HG02588 (cell line): ENCODE measurements around the gene GLCCI1.
"Not testable (repeated sequence)": the region's sequence is repeated elsewhere in the genome, so short reads cannot be mapped to it uniquely, and the experiment has no call there.

Source experiments
- ATAC-seq: cut with Tn5 transposase; IDR thresholded peaks from one replicate; pipeline ENCODE4 v1.9.1; 2021; ENCODE audit warnings: mild to moderate bottlenecking, moderate library complexity; ENCODE audit not compliant: unreplicated experiment

Gene GLCCI1

DNA sequence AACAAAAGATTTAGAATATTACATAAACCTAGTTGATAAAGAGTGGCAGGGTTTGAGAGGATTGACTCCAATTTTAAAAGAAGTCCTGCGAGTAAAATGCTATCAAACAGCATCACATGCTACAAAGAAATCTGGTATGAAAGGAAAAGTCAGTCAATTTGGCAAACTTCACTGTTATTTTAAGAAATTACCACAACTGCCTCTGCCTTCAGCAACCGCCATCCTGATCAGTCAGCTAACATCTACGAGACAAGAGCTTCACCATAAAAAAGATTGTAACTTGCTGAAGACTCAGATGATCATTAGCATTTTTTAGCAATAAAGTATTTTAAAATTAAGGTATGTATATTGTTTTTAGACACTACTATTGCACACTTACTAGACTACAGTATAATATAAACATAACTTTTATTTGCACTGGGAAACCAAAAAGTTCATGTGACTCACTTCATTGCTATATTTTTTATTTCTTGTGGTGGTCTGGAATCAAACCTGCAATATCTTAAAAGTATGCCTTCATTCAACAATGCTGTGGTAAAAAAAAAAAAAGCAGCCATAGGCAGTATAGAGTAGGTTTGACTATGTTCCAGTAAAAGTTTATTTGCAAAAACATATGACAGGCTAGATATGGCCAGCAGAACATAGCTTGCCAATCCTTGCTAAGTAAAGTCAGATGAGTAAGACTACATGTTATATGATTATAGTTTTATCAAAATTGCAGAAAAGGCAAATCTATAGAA is 74.4 kb downstream of the GLCCI1 start:
- ATAC-seq: no peak

DNA sequence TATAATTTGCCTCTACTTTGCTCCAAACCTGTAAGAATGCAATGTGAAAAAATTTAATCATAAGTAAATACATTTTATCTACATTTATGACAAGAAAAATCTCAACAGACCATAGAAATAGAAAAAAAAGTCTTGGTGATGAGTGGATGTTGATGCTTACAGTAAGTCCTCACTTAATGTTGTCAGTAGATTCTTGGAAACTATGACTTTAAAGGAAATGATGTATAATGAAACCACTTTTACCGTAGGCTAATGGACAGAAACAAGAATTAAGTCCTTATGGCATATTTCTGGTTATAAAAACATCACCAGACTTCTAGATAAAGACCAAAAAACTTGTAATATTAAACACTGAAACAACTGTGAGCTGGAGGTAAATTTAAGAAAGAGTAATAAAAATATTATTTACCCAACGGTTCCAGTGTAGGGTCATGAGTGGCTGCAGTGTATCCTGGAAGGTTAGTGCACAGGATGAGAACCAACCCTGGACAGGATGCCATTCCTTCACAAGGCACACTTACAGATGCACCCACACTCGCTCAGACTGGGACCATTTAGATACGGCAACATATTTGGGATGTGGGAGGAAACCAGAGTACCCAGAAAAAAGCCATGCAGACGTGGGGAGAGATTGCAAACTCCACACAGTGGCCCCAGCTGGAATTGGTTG is 76.3 kb downstream of the GLCCI1 start:
- no peak for ATAC-seq

DNA sequence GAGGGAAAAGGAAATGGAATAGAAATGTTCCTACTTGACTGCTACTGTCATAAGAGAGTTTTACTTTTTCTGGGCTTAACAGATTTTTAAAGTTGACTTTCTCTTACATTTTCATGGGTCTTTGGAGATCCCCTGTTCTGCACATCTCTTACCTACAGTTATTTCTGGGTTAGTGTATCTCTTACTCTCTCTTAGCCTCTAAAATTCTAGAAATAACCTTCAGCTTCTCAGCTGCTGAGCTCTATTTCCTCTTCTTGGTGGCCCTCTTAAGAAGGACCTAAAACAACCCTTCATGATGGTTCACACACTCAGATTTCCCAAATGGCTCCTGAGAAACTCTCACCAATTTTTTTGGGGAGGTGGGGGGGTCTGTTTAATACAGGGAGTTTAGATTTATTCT is 79.5 kb downstream of the GLCCI1 start:
- ATAC-seq: not testable (repeated sequence)

- no peak for ATAC-seq
Observed at GRCh38 chr7:8051373-8051772, 82.8 kb downstream of the GLCCI1 start.

DNA sequence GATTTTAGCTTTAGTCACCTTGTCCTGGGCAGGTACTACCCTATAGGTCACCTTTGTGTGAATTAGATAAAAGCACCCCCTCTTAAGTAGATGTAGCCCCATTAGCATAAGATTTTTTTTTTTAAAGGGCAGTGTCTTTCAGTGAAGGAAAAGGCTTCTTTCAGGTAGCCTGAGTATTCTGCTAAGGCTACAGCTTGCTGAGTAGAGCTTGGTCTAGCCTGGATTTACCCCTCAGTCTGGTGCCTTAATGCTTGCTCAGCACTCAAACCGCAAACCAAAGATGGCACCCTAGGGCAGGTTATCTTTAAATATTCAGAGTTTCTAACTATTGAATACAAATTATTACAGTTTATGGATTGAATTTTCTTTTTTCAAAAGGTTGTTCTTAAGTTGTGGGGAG is 83.4 kb downstream of the GLCCI1 start:
- no peak for ATAC-seq

- no peak for ATAC-seq
Observed at GRCh38 chr7:8052824-8053223, 84.2 kb downstream of the GLCCI1 start.

- no peak for ATAC-seq
Observed at GRCh38 chr7:8056439-8056838, 87.8 kb downstream of the GLCCI1 start.

DNA sequence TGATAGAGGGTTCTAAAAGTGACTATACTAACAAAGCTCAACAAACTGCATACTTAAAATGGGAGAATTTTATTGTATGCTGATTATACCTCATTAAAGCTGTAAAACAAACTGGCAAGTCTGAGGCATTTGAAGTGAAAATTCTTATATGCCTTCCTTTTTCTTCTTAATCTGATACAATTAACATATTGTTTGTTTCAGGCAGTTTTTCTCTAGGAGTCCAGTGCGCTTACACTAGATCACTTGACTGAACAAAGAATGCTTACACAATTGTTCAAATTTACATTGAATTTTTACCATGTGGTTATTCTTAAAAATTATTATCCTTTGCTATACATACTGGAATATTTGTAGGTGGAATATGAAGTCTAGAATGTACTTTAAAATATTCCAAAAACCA is 89.0 kb downstream of the GLCCI1 start:
- ATAC-seq: no peak

GRCh38 chr7:8058322-8058721 is 89.7 kb downstream of the GLCCI1 start:
- ATAC-seq: no peak

DNA sequence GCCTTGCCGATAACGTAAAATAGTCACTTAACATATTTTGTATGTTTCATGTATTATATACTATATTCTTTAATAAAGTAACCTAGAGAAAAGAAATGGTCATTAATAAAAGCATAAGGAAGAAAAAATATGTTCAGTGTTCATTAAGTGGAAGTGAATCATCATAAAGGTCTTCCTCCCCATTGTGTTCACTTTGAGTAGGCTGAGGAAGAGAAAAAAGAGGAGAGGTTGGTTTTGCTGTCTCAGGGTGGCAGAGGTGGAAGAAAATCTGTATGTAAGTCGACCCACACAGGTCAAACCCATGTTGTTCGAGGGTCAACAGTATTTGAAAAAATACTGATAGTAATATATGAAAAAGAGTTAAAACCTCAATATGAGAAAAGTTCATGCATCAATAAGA is 90.3 kb downstream of the GLCCI1 start:
- ATAC-seq: no peak

DNA sequence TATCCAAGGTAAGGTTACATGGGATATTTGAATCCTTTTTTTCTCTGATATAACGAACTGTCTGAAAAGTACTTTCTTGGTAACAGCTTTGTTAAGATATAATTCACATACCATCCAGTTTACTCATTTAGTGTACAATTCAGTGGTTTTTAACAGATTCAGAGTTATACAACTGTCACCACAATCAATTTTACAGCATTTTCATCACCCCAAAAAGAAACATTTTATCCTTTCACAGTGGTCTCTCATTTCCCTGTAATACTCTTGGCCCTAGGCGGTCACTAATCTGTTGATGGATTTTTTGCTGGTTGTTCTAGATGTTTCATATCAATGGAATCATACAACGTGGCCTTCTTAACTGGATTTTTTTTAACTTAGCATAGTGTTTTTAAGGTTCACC is 91.6 kb downstream of the GLCCI1 start:
- no peak for ATAC-seq

- not testable (repeated sequence) for ATAC-seq
Observed at GRCh38 chr7:8063300-8063699, 94.7 kb downstream of the GLCCI1 start.

GRCh38 chr7:8063706-8064297 is 95.2 kb downstream of the GLCCI1 start:
- ATAC-seq: no peak

- no peak for ATAC-seq
Observed at GRCh38 chr7:8064828-8065227, 96.2 kb downstream of the GLCCI1 start.

GRCh38 chr7:8065356-8065813 is 96.8 kb downstream of the GLCCI1 start:
- no peak for ATAC-seq

DNA sequence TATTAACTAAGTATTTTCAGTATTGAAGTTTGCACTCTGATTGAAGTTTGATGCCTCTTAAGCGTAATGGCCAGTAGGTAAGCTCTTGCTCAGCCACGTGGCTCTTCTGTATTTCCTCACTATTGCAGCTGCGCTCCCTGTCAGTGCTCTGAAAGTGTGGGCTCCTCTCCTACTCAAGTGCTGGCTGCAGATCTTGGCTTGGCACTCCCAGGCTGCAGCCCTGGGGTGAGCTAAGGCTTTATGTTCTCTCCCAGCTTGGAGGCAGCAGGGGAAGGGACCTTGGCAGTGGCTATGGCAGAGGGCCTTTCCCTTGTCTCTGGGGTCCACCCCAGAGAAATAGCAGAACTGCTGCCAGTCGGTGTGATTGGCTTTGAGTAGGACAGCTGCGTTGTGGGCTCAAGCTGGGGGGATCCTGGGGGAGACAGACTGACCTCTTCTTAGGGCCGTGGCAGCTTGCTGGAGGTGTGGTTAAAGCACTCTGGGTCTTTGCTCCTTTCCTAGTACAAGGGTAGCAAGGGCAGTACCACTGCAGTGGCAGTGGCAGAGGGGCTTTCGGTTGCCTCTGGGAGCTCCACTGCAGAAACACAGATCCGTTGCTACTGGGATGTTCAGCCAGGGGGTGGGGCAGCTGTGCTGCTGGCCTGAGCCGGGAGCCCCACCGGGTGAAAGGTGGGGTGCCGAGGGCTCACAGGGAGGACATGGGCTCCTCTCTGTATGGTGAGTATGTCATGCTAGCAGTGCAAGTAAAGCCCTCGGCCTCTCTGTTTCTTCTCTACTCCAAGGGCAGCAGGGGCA is 100.5 kb downstream of the GLCCI1 start:
- ATAC-seq: no peak

DNA sequence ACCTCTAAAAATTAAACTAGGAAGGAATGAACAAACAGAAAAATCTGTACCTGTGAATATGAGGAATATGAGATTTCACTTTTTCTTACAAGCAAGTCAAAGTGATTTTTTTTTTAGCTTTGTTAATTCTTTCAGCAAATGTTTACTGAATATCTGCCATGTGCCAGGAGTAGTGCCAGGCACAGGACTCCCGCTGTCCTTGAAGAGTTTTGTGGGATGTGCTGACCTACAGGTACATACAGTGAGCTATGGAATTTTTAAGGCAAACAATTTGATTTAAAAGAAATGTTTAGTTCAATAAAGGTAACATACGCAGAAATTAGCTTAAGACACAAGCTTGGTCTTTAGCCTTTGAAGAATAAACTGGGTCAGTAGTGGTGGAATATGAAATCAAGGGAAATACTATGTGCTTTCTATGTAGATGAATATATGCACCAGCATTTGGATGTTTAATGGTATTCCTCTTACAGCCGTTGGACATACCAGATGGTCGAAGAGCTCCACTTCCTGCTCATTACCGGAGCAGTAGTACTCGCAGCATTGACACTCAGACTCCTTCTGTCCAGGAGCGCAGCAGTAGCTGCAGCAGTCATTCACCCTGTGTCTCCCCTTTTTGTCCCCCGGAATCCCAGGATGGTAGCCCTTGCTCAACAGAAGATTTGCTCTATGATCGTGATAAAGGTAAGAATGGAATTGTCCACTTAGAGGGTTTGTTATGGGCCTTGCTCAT is 102.0 kb downstream of the GLCCI1 start:
- ATAC-seq: no peak

DNA sequence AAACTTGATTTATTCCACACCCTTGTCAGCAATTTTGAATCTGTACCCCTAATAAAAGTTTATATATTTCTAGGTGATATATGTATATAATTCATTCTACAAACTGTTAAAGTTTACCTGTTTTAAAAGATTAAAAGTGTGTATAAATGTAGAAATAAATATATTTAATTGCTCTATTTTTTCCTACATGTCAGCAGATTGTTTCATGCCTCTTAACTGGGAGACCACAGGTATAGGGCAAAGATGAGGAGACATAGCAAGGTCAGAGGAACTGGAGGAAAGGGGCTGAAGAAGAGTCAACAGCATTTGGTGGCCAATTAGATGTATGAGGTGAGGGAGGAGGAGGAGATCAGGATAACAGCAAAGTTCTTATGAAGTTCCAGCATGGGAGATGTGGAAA is 109.8 kb downstream of the GLCCI1 start:
- ATAC-seq: no peak

DNA sequence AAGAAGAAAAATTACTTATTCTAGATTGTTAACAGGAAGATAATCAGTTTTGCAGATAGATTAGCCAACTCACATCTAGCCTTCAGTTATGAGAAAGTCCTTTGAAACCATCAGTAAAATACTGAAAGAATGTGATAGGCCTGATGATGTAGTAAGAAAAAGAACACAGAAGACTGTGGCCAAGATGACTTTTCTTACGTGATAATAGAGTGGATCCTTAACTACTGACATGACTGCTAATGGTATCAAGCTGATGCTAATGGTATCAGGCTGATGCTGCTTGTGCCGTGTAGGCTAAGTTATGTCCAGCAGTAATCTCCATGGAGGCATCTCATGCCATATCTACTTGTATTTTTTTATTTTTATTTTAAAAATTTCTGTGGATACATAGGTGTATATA is 114.2 kb downstream of the GLCCI1 start:
- ATAC-seq: no peak

GRCh38 chr7:8084836-8085235 is 116.2 kb downstream of the GLCCI1 start:
- ATAC-seq: no peak

- ATAC-seq: no peak
Observed at GRCh38 chr7:8085420-8085819, 116.8 kb downstream of the GLCCI1 start.
